ENCODE measurements around the gene LMNA. TPM values are rescaled to one million over a fixed set of nuclear protein-coding genes. Genes with fewer than 3 reads are reported as not detected.

Gene LMNA
- total RNA-seq, 1 experiment from 2014 or later, result 51.0 TPM

DNA sequence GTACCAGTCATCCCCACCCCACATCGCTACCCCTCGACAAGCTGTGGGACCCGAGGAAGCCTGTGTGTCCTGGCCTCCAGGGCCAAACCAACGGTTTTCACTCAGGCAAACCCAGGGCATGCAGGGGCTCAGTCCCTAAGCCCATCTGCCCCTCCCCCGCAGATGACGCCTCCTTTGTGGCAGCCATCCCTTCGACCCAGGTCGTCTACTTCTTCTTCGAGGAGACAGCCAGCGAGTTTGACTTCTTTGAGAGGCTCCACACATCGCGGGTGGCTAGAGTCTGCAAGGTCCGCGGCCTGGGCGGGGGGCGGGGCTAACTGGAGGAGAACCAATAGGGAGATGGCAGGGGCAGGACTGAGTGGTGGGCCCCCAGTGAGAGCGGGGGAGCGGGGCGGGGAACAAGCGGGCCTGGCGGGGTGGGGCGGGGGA, 46.2 kb downstream of the LMNA start:
- H3K4me1 Mint-ChIP-seq, result peaks cover 26% of the 10 kb centered on the region in 2 experiments

More for the DNA sequence above, 46.2 kb downstream of the LMNA start:
- Mint-ChIP-seq H3K36me3 (ENCODE audit: insufficient read depth in 1 of 3, low read depth in 3 of 3) (peaks cover 0 to 28% (median 12%) of the 10 kb centered on the region in 3 experiments; a peak in 6 of 7 replicates), H3K27me3 (ENCODE audit: low read depth) (no peaks in the 10 kb centered on the region), H3K27ac (peak overlapping the region in 2 of 3 experiments; percentile 14 to 73; a peak in 2 of 7 replicates), H3K9me3 (no peaks in the 10 kb centered on the region), H3K4me3 (peak overlapping the region; percentile 54 to 72)
- Histone ChIP-seq H3T11ph (ENCODE audit: low read length) (no peak overlapping the region), H3K9me3 (ENCODE audit: control insufficient read depth, low read depth, low read length) (no peaks in the 10 kb centered on the region), H3K4ac (ENCODE audit: low read depth, low read length) (no peak overlapping the region), H2BK20ac (ENCODE audit: low read depth, low read length, poor library complexity, severe bottlenecking) (no peak overlapping the region), H2BK12ac (ENCODE audit: insufficient read length, low read depth, low read length) (no peak overlapping the region), H3K18ac (ENCODE audit: insufficient read length, low read depth, low read length) (no peak overlapping the region), H2BK120ac (ENCODE audit: low read depth, low read length, poor library complexity, severe bottlenecking) (no peak overlapping the region), H3K23me2 (ENCODE audit: insufficient read length, low read depth, low read length, poor library complexity, severe bottlenecking) (peaks cover 5% of the 10 kb centered on the region), H3K79me1 (ENCODE audit: insufficient read depth, low read depth, low read length, poor library complexity, severe bottlenecking) (no peaks in the 10 kb centered on the region), H3K56ac (ENCODE audit: insufficient read length, low read depth, low read length) (no peak overlapping the region), H3K23ac (ENCODE audit: insufficient read length, low read depth, low read length) (no peak overlapping the region), H4K20me1 (ENCODE audit: control insufficient read depth, insufficient read depth, insufficient read length) (no peaks in the 10 kb centered on the region), H4K8ac (replicated peaks; ENCODE audit: insufficient read length, low read depth, low read length) (no peak overlapping the region), H3K4me2 (ENCODE audit: insufficient read depth, insufficient read length, low read length) (peak overlapping the region; percentile 58), H3K27me3 (ENCODE audit: insufficient read depth, low read length) (no peaks in the 10 kb centered on the region), H2BK5ac (ENCODE audit: insufficient read length, low read length) (no peak overlapping the region), H2AFZ (ENCODE audit: low read length) (no peak overlapping the region), H4K91ac (ENCODE audit: insufficient read length, low read depth, low read length) (no peak overlapping the region), H3K9ac (ENCODE audit: extremely low read depth, insufficient read length, low read length) (no peak overlapping the region), H3K4me1 (ENCODE audit: insufficient read depth, low read length) (no peaks in the 10 kb centered on the region; the same call in 1 of the 2 replicates), H2AK5ac (ENCODE audit: insufficient read length, low read length) (no peak overlapping the region), H3K14ac (ENCODE audit: insufficient read depth, low read length) (no peak overlapping the region), H4K5ac (ENCODE audit: insufficient read length, low read depth, low read length) (no peak overlapping the region), H3K79me2 (ENCODE audit: insufficient read depth, low read length) (no peaks in the 10 kb centered on the region), H2BK15ac (ENCODE audit: low read depth, low read length) (no peak overlapping the region), H3K27ac (ENCODE audit: insufficient read length, low read depth, low read length) (no peak overlapping the region)
- no CpG with 5 or more reads among the region's 22 CpGs for WGBS (ENCODE audit: extremely low coverage, insufficient read length, low lambda C conversion rate)
- DNase-seq, result peak; percentile 89
- TF ChIP-seq, protein P1, sequence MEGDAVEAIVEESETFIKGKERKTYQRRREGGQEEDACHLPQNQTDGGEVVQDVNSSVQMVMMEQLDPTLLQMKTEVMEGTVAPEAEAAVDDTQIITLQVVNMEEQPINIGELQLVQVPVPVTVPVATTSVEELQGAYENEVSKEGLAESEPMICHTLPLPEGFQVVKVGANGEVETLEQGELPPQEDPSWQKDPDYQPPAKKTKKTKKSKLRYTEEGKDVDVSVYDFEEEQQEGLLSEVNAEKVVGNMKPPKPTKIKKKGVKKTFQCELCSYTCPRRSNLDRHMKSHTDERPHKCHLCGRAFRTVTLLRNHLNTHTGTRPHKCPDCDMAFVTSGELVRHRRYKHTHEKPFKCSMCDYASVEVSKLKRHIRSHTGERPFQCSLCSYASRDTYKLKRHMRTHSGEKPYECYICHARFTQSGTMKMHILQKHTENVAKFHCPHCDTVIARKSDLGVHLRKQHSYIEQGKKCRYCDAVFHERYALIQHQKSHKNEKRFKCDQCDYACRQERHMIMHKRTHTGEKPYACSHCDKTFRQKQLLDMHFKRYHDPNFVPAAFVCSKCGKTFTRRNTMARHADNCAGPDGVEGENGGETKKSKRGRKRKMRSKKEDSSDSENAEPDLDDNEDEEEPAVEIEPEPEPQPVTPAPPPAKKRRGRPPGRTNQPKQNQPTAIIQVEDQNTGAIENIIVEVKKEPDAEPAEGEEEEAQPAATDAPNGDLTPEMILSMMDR (conservative IDR thresholded peaks at IDR 0.05), result no peak

Data from H9 (cell line).